GM12872 (cell line): ENCODE results near the gene GPR39.

ENCODE experiments used
- TF ChIP-seq, protein P1 (sequence below): IDR thresholded peaks from 3 replicates; pipeline ENCODE4 v1.5.1; 2011; ENCODE audit warnings: low read depth, mild to moderate bottlenecking, low read length, moderate library complexity; ENCODE audit not compliant: insufficient read depth

Gene GPR39

DNA sequence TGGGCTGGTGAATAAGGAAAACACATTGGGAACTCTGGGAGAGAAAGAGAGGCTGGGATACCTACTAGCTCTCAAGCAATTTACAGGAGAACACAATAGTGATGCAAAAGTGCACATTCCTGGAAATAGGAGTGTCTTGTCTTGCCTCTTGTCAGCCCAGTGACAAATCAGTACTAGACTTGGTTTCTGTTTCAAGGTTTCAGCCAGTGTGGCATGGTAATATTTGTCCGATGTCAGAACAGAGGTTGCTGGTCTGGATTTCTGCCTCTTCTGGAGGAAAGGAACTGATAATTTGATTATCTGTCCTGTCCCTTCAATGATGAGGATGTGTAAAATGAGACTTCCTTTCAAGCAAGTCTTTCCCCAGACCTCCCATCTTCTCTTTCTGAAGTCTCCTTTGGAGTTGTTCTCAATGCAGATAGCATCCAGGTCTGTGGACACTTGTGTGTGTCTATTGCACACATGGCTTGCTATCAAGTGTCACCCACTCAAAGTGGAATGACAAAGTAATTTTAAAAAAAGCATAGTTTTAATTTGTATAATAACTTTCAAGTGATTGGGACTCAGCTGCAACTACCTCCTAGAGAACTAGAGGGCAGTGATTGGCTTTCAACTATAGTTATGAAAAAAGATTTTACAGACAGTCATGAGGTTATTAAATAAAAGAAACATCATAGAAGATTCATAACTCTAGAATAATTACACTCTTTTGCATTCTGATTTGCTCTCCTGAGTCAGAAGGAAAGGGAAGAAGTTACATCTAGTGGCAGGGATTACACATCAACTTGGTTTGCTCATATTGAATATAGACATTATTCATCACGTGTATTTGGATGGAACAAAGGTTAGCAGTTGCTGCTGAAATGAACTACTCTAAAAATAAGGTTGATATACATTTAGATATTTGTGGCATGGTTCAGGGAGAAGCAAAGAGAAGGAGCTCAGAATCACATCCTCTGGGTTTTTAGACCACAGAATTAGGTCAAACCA, 4.5 kb downstream of the GPR39 start:
- TF ChIP-seq, protein P1, sequence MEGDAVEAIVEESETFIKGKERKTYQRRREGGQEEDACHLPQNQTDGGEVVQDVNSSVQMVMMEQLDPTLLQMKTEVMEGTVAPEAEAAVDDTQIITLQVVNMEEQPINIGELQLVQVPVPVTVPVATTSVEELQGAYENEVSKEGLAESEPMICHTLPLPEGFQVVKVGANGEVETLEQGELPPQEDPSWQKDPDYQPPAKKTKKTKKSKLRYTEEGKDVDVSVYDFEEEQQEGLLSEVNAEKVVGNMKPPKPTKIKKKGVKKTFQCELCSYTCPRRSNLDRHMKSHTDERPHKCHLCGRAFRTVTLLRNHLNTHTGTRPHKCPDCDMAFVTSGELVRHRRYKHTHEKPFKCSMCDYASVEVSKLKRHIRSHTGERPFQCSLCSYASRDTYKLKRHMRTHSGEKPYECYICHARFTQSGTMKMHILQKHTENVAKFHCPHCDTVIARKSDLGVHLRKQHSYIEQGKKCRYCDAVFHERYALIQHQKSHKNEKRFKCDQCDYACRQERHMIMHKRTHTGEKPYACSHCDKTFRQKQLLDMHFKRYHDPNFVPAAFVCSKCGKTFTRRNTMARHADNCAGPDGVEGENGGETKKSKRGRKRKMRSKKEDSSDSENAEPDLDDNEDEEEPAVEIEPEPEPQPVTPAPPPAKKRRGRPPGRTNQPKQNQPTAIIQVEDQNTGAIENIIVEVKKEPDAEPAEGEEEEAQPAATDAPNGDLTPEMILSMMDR: no peak

DNA sequence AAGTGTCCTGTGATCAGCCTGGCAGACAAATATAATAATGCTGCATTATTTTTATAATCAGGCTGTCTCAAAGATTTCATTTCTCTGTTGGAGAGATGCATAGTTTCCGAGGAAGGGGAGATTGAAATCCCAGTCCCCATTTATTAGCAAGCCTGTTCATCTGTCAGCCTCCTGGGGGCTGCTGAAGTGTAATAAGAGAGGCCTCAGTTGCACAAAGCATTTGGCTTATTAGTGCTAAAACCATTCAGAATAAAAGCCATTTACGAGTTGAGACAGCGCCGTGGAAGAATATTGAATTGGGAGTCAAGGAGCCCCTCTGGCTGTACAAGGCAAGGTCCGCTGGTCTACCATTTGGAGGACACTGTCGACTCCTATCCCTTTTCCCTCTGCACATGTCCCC, 6.1 kb downstream of the GPR39 start:
- TF ChIP-seq, protein P1: no peak

DNA sequence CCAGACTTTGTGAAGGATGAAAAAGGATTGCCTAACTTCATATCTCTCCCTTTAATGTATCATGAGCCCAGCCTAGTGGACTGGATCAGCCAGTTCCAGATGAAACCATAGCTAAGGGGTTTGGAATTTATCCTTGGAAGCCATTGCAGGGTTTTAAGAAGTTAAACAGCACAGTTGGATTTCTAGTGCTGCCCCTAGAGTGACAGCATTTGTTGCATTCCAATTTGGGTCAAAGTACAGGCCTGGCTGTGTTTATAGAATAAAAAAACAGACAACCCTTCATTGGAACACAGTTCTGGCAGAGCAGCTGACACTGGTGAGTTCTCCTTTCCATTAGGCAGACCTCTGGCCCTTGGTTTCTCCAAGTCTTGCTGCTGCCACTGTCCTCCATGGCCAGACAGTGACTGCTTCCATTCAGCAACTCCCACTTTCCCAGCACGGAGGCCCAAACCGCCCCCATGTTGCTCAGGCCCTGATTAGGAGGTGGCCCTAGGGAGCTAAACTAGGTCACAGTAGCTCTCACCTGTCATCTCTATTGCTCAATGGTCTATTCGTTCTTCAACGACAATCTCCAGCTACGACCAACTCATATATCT, 8.0 kb downstream of the GPR39 start:
- TF ChIP-seq, protein P1: no peak

DNA sequence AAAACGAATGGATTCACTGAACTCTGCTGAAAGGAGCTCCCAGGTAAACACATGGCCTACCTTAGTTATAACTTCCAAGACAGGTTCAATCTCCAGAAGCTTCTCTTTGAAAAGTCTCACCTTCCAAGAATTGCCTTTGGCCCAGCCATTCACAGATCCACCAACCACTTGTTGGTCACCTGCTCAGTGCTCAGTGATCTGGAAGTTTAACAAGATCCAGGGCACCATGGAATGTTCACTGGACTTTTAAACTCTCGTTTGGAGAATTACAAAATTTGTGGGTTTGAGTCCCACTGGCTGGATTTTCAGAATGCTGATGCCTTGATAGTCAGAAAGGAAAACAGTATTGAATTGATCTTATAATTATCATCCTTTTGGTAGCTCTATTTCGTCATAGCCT, 9.4 kb downstream of the GPR39 start:
- TF ChIP-seq, protein P1: no peak

DNA sequence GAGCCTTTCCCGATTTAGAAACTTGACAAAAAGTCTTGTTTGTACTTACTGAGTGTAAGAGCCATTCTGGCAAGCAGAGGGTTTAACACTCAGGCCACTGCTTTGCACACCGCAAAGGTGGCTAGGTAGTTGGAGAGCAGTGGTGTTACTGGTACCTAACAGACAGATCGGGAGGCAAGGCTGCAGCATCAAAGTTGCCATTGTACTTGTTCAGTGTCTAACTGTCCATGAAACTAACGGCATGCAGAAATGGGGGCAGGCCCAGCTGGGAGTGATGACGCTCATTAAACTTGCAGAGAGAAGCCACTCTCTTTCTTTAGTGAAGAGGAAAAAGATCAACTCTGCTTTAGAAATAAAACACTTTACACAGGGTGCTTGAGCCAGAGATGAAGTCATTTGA, 10.1 kb downstream of the GPR39 start:
- TF ChIP-seq, protein P1: no peak

DNA sequence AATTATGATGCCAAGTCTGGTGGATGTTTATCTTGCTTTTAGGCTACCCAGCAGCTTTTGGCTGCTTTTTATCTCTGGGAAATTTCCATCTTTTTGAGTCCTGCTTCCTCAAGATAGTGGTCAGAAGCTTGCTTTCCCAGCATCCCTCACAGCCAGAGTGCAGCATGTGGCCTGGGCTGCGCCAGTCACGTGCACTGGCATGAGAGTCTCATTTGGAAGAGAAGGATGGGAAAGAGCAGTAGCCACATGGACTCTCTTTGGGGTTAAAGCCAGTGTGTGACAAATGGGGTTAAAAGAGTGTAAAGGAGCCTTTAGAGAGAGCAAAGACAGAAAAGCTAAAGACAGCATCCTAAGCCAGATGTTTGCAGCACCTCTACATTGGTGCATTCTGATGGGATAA, 12.7 kb downstream of the GPR39 start:
- TF ChIP-seq, protein P1: no peak

DNA sequence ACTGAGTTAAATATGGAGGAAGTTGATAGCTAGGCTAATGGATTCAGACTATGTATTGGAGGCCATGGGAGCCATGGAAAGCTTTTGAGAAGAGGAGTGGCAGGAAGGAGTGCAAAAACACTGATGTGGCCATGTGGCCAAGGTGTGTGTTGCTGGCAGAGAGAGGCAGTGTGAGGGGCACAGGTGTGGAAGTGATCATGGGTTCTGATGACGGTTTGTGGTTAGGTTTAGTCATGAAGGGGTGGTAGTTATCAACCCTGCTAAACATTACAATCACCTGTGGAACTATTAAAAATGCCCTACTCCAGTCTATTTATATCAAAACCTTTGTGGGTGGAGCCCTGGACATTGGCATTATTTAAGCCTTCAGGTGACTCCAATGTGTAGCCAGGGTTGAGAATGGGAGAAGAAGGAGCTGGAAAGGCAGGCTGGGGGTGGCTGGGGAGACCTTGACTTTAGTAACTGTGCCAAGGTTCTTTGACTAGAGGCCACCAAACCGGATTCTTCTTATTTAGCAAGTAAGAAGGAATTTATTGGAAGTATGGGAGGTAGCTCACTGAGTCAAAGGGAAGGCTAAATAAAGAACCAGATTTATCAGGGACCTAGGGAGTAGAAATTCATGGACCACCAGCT, 13.5 kb downstream of the GPR39 start:
- TF ChIP-seq, protein P1: no peak
